GM10266 (cell line): Measurements from ENCODE around the gene TBC1D26.
"Not testable (repeated sequence)": the region's sequence is repeated elsewhere in the genome, so short reads cannot be mapped to it uniquely, and the experiment has no call there.

Source experiments
- DNase-seq: peaks from one replicate; pipeline ENCODE4 v3.0.0; 2012; ENCODE audit errors: extremely low spot score
- TF ChIP-seq, protein P1 (sequence below): IDR thresholded peaks from 2 replicates; pipeline ENCODE4 v1.5.1; 2012; ENCODE audit warnings: mild to moderate bottlenecking, low read depth; ENCODE audit not compliant: control insufficient read depth, insufficient read depth; ENCODE audit errors: missing control alignments

TBC1D26 gene

DNA sequence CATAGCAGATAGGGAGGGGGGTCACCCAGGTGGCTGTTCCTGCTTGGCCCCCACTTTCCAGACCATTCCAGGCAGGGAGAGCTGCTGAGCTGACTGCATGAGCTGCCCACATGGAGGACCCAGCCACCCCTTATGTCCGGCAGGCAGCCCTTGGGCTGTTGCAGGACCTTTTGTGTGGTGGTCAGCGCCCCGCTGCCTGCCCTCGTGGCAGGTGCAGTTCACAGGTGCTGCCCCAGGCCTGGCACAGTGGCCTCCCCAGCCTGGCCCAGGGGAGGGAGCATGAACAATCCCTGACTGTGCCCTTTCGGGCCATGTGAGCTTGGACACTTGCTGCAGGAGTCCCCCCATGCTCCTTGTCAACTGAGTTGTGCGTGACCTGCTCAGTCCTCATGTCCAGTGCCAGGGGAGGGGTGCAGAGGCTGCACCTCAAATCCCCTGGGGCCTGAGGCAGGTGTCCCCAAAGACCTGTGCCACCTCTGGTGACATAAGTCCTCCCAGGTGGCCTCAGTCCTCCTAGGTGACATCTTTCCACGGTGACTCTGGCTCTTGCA is 8.6 kb downstream of the TBC1D26 start:
- TF ChIP-seq, protein P1, sequence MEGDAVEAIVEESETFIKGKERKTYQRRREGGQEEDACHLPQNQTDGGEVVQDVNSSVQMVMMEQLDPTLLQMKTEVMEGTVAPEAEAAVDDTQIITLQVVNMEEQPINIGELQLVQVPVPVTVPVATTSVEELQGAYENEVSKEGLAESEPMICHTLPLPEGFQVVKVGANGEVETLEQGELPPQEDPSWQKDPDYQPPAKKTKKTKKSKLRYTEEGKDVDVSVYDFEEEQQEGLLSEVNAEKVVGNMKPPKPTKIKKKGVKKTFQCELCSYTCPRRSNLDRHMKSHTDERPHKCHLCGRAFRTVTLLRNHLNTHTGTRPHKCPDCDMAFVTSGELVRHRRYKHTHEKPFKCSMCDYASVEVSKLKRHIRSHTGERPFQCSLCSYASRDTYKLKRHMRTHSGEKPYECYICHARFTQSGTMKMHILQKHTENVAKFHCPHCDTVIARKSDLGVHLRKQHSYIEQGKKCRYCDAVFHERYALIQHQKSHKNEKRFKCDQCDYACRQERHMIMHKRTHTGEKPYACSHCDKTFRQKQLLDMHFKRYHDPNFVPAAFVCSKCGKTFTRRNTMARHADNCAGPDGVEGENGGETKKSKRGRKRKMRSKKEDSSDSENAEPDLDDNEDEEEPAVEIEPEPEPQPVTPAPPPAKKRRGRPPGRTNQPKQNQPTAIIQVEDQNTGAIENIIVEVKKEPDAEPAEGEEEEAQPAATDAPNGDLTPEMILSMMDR, result no peak
- DNase-seq, result no peak

DNA sequence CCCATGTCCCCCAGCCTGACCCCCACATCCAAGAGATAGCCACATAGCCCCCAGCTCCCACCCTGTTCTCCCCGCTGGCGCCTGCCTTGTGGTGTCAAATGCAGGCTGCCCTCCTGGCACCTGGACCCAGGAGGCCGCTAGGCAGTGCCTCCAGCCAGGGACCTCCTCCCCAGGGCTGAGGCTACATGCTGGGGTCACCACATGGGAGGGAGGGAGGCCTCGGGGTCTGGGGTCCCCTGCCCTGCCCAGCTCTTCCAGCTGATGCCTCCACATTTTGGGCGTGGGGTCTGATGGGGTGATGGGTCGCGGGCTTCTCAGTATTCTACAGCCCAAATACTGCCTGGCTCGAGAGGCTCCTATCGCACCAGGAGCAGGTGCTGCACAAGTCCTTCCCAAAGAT is 9.5 kb downstream of the TBC1D26 start:
- TF ChIP-seq, protein P1, result no peak
- no peak for DNase-seq

DNA sequence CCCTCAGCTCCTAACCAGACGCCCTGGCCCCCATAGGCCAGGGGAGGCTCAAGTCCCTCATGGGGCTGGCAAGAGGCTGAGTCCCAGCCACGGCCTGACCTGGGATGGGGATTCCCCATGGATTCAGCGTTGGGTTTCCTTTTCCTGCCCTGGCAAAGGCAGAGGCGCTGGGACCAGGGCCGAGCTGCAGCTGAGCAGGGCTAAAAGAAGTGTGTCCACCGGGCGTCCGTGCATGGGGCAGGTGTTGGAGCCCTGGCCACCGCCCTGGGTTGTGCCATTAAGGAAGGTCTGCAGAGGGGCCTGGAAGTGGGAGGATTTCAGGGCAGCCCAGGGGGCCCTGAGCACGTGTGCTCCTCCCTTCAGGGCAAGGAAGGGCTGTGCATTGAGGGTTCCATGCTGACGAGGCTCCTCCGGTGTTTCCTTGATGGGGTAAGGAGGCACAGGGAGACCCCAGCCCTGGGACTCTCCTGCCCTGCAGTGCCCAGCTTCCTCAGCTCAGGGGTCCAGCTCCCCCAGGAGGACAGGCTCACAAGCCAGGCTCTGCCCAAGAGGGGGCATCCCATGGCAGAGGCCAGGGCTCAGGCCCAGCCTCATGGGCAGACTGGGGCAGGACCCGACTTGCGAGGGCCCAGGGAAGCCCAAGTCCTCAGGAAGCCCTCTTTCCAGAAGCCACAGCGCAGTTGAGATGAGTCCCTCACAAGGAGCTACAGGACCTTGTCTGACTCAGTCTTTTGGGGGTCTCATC is 10.1 kb downstream of the TBC1D26 start:
- DNase-seq, result no peak
- TF ChIP-seq, protein P1, result no peak

DNA sequence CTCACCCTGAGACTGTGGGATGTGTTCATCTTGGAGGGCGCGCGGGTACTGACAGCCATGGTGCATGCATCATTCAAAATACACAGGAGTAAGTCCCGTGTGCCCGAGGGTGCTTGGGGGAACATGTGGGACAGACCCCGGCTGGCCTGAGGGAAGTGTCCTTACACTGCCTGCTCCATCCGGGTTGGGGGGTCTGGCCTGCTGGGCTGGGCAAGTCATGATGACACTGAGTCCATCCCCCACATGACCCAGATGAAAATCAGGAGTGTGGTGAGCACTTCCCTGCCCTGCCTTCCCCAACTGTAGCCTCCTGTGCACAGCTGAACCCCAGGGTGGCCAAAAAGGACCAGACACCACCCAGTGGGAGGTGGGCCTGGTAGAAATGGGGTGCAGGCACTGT is 10.8 kb downstream of the TBC1D26 start:
- no peak for DNase-seq
- TF ChIP-seq, protein P1, result no peak

DNA sequence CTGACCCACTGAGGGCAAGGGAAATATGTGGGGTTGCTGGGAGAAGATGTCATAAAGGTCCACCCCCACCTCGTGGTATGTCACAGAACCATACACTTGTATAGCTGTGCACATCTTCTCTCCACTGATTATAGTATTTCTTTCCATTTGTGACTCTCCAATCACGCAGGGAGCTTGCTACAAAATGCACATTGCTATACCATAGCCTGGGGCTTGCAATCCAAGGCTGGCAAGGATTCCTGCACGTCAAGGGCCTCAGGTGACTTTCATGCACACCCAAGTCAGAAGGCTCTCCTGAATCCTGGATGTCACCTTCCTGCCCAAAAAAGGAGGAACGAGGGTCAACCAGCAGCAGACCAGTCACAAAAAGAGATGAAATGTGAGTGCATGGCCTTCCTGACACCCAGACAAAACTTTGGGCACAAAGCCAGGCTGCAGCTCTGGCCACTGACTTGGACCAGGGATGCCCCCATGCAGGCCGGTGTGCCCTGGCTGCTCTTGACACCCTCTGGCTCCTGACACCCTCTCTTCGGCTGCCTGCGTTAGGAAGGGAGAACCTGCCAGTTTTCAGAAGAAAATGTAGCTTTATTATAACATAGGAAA is 12.1 kb downstream of the TBC1D26 start:
- no peak for DNase-seq
- TF ChIP-seq, protein P1, result no peak

DNA sequence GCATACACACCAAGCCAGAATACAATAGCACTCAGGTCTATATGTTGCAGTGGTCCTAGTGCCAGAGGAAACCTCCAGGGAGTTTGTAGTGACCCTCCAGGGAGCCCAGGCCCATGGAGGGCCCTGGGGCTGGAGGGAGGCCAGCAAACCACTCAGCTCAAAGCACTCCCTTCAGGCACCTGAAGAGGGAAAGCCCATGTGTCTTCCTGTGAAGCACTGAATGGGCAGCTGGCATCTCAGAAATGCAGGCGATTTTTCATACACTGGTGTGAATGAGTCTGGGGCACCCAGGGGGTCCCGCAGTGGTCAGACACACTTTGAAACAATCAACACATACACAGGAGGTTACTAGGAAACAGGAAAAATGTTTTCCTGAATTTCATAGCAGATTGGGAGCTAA is 12.8 kb downstream of the TBC1D26 start:
- TF ChIP-seq, protein P1, result no peak
- no peak for DNase-seq

DNA sequence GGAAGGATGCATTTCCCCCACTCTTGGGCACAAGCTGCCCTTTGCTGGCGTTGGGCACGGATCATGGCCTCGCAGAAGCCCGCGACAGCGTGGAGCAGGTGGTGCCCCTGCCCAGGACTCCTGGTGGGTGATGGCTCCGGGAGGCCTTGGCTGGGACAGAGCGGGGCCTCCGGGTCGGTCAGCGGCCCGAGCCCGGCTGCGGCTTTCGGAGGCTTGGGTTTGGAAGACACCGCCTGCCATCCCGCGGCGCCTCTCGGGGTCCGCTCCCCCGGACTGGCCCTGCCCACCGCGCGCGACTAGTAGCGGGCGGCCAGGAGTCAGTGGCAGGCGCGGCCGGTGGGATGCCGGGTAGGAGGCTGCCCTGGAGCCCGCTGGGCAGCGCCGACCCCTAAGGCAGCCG is 17.3 kb downstream of the TBC1D26 start:
- not testable (repeated sequence) for DNase-seq

DNA sequence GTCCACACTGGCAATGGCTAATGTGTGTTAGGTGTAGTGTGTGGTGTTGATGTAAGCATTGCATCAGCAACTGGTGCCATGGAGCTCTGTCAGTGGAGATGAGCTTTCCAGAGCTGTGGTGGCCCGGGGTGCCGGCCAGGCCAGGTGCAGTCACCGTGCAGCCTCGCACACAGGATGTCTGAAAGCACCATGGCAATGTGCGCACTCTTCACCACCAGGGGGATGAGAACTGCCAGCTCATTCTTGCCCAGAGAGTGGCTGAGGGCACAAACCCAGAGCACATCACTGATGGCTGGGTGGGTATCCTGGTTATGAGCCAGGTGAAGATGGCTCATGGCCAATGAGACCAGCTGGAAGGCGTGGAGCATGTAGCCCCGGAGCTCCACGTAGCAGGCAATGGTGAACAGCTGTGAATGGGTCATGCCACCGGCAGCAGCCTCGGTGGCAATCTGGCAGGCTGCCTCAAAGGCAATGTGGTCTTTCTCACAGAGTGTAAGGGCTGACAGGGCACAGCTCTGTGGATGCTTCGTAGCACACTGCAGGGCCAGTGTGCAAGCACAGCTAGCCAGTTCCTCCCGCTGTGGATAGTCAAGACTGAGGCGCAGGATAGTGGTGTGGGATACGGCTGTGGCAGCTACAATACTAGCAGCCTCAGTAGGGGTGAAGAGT is 36.9 kb downstream of the TBC1D26 start:
- not testable (repeated sequence) for DNase-seq

DNA sequence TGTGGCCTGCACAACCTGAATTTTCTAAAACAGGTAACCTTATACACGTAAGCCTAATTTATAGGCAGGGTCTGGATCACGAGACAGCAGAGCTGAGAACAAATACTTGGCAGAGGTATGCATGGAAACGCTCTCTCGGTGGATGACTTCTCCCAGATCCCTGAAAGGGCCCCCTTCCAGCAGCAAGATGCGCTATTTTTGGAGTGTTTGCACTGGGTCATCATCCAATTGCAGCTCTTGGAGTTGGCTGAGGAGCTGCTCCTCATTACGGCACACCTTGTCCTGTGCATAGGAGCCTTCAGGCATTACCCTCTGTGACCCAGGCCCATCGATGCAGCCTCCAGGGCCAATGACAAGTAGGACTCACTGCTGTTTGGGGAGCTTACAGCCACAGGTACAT is 38.6 kb downstream of the TBC1D26 start:
- not testable (repeated sequence) for DNase-seq
